Measurements from ENCODE around the gene HNRNPA3. TPM values are rescaled to one million over a fixed set of nuclear protein-coding genes. Genes with fewer than 3 reads are reported as not detected.
A peak's percentile ranks its signal among the peaks of the same experiment; 100 is the strongest.

The HNRNPA3 gene
- total and polyA plus RNA-seq, 10 of the 15 experiments (the other 5 are each of a cell fraction or from before 2014, with no cell fraction given) = 40.4 to 343 (median 206) TPM

GRCh38 chr2:177212106-177212890, at the start of gene HNRNPA3 (continued):
- TF ChIP-seq IRF3 (IDR thresholded peaks at IDR 0.05) (0 out of 2 replicates have a peak, but pooled peaks have one; percentile 27), REST (IDR thresholded peaks at IDR 0.05; ENCODE audit: low read depth, low read length) (peak; percentile 57; the same call in 1 of the 2 replicates), POU2F2 (IDR thresholded peaks at IDR 0.05; ENCODE audit: borderline replicate concordance, low read depth, low read length) (peak; percentile 64; the same call in 2 of the 3 replicates), ATF7 (IDR thresholded peaks at IDR 0.05; ENCODE audit: low read depth) (peak; percentile 49; the same call in 1 of the 2 replicates), NKRF (conservative IDR thresholded peaks at IDR 0.05) (peak; percentile 90), CREB1 (IDR thresholded peaks at IDR 0.05; ENCODE audit: low read depth) (peak; percentile 95), ZNF687 (IDR thresholded peaks at IDR 0.05) (peak; percentile 94), MYB (IDR thresholded peaks at IDR 0.05; ENCODE audit: borderline replicate concordance, low read depth, low read length) (no peak), RCOR1 (conservative IDR thresholded peaks at IDR 0.05; ENCODE audit: low read depth, low read length) (no peak), NBN (IDR thresholded peaks at IDR 0.05) (peak; percentile 85; the same call in 1 of the 2 replicates), ZNF24 (IDR thresholded peaks at IDR 0.05) (0 out of 2 replicates have a peak, but pooled peaks have one; percentile 58), SREBF2 (IDR thresholded peaks at IDR 0.05; ENCODE audit: low read length) (peak; percentile 35; the same call in 1 of the 2 replicates), SMC3 (IDR thresholded peaks at IDR 0.05; ENCODE audit: borderline replicate concordance, low read length) (no peak), POLR2AphosphoS5 (IDR thresholded peaks at IDR 0.05; ENCODE audit: low read length) (peak; percentile 98), GABPA (IDR thresholded peaks at IDR 0.05; ENCODE audit: low read depth) (0 out of 2 replicates have a peak, but pooled peaks have one; percentile 39)
